DLD1 (cell line): Measurements from ENCODE around the gene TMSB15C.
"Not testable (repeated sequence)": the region's sequence is repeated elsewhere in the genome, so short reads cannot be mapped to it uniquely, and the experiment has no call there.

Experiments
- in situ Hi-C: cut with HindIII; loops from 2 replicates; pipeline ENCODE4 v1.10.0; 2017; ENCODE audit warnings: low sequenced_read_pairs

TMSB15C gene

DNA sequence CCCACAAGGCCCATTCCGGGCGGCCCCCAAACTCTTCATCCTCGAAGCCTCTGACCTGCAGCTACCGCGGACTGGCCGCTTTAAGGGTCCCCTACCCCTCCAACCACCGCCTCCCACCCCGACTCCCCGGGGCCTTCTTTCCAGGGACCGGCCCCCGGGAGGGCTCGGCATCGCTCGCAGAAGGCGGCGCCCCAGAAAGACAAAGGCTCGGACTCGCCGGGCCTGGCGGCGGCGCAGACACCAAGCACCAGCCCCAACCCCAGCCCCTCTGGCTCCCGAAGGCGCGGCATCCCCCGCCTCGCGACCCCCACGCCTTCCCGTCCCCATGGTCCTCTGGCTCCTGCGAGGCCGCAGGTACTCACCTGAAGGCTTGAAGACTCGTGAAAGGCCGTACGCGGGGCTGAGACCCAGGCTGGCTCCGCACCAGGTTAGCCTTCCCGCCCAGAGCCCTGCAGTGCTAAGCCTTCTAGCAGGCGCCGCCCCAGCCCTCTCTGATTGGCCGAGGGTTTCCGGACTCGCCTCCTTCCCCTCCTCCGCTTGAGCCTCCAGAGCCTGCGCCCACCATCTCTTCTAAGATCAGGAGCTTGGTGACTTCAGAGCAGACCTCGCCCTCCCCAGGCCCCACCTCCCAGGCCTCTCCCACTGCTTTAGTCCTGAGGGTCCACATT, at the start of gene TMSB15C:
TMSB15C (minus strand) TSS at position 459 of the 668 bp plus-strand sequence.
- in situ Hi-C loops = not testable (repeated sequence)

DNA sequence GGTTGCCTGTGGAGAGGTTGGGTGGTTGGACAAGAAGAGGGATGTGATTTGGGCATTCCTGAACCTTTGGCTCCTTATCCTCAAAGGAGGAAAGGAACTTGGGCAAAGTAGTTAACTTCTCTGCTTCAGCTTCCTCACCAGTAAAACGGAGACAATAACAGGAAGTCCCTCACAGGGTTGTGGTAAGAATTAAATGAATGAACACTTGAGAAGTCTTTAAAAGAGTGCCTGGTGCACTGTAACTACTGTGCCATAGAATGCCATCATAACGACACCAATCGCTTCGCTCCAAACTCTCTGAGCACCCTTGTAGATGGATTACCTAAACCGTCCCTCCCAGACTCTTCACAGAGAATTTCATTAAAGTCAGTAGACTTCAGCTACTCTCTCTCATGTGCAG, 46.8 kb upstream of the TMSB15C start:
- in situ Hi-C loops = no loop called here

DNA sequence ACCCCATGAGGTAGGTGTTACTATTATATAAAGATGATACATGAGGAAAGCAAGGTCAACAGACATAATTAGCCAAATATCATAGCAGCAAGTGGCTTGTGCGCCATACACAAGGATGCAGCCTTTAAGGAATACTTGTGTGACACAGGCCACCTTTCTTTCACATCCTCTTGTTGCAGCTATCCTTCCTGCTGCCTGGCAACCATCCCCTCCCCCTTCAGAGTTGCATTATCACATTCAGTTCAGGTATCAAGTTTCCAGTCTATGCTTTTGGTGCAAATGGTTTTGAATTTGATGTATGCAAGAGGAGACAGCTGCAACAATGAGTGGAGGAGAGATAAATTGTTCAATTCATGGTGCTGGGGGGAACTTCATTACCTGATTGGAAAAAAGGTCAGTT, 42.7 kb upstream of the TMSB15C start:
- in situ Hi-C loops = no loop called here

DNA sequence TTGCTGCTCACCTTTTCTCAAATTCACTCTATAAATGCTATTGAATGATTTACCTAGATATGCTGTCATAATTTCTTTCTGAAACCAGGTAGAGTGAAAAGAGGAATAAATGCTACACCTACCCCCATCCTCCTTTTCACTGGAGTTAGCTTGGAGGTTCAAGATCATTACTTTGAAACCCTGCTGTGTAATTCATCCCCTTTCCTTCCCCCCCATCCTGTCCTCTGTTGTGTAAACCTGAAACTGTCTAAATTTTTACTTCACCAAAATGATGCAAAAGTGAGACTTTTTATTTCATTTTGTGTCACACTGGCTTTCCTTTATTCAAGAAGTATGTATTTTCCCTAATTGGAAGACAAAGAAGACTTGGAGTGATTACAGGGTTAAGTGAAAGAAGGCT, 41.7 kb upstream of the TMSB15C start:
- in situ Hi-C loops = no loop called here

DNA sequence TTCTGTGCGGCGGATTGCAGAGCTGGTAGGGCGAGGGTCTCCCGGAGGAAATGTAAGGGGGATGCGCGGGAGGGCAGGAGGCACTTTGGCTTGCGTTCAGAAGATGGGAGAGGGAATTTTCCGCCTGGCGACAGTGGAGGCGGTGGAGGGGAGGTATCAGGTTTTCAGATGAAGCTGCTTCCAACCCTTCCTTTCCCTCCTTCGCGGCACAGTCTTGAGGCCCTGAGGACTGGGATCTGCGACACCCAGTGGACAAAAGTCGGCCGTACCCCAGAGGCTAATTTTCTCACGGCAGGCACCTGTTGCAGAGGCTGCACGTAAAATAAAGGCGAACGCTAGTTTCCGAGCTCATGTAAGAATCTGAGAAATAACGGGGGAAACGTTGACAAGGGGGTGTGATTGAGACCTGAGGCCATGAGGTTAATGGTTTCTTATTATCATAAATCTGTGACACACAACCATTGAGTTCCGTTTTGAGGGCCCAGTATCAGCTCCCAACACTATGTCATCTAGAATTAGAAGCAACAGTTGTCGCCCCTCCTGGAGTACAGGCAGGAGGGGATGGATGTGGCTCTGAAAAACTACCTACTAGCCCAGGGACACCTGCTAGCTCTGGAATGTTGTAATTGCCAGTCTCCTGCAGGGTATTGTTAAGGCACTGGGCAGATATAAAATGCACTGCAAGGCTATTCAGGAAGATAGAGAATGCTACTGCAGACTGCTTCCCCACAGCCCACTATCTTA, 37.4 kb upstream of the TMSB15C start:
- in situ Hi-C loops = no loop called here

DNA sequence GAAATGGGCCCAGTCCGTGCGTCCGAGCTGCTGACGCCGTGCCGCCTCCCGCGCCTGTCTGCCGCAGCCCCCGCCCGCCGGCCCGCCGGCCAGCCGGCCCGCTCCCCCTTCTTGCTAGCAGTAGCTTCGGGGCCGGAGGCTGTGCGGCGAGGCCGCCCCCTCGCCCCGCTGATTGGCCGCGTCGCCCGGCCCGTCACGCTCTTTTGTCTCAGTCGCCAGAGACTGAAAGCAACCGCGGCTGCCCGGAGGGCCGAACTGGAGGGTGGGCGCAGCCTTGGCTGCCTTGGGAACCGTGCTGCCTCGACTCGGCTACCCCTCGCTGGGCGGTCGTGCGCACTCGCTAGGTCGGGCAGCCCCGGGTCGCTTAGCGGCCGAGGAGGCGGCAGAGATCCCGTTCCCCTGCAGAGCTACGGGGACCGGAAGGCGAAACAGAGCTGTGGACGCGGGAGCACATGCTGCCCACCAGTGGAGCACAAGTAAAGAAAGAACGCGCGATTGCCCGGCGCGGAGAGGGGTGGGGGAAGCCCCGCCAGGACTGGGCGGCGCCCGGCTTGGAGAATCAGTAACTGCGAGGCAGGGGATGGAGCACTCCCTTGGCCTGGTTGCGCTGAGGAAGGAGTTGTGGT, 36.4 kb upstream of the TMSB15C start, which contains the start of gene ZCCHC18:
ZCCHC18 (plus strand) TSS at position 198 of the 626 bp plus-strand sequence. CDS start 1,589 bp downstream, outside the sequence.
- in situ Hi-C loops = no loop called here

DNA sequence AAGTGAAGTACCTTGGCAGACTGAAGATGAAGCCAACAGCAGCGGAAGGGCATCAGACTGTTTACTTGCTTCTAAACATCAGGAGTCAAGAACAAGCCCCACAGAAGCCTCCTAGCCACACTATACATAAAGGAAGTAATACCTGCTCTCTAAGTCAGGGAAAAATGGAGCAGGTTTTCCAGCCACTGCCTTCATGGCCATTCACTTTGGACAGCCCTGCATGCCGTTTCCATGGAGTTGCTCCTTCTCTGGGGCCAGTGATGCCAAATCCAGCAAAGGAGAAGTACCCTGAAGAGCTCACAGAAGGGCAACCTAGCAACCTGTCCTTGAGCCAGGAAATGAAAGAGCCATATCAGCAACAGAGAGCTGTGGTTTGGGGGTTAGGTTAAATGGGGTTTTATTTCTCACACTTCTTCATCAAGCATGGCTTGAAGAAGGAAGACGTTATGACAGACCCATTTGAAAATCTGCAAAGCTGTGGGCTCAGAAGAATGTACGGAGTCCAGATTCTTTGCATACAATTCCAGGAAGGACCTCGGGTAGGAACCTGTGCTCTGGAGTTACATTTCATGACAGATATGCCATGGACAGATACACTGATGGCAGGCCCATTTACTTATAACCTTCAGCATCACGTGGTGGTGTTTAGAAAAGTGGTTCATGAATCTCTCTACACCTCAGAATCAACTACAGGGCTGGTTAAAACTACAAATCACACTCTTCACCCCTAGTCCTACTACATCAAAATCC, 34.6 kb upstream of the TMSB15C start:
- in situ Hi-C loops = not testable (repeated sequence)

DNA sequence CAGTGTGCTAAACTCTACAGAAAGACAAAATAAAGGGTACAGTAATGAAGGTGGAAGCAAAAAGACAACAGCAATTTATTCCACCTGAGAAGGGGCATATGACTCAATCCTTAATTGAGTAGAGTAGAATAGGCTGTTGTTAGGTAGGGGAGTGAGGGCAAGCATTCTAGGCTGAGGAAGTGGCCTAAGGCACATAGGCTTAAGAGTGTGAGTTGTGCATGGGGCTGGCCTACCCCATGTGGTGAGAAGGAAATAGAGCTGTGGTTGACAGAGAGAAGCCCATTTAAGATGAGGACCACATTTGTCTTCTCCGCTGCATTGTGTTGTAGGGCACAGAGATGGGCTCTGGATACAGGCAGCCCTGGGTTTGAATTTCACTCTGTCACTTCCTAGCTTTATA, 32.9 kb upstream of the TMSB15C start:
- in situ Hi-C loops = no loop called here

DNA sequence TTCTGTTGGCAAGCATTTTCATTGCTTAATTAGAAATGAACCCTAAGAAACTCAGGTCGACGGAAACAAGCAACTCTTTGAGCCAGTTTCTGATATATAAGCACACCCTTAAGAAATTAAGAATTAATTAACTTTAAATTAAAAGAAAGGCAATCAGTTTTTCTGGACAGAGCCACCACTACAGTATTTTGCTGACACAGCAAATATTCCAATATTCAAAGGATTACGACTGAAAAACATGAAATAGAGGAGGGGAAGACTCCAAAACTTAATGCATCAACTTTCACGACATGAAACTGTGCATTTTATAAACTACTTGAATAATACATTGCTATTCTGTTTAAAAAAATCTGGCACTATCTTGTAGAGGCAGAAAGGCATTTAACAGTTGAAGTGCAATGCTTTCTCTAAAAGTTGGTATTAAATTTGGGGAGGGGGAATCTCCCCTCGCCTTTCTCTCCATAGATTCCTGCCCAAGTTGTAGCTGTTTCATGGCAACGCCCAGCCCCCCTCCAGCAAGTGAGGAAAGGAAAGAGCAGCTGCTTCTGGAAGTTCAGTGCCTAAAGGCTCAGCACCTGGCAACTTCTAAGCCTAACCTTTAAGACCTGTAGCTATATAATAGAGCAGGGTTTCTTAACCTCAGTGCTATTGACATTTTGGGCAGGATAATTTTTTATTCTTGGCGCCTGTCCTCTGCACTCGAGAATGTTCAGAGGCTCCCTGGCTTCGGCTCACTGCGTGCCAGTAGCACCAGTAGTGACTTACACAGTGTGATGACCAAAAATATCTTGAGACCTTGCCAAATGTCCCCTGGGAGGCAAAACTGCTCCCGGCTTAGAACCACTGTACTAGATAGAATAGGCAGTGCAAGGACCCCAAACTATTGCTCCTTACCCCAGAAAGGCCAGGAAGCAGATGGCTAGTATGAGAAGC, 29.6 kb upstream of the TMSB15C start:
- in situ Hi-C loops = no loop called here

DNA sequence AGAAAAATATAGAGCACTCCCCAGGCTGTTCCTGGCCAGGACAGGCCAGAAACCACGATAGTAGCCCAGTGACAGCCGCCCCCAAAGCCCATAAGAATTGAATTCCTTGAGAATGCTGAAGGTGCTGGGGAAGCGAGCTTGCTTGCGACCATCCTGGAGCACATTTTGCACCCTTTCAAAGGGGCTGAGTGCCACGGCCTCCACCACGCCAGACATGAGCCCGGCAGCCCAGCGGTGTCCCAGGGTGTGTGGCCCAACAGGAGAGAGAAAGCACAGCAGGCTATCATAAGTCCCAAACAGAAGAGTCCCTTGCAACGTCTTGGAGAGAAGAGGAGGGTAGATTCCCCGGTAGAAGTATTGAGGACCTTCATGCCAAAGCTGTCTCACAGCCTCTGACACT, 28.6 kb upstream of the TMSB15C start:
- in situ Hi-C loops = no loop called here

DNA sequence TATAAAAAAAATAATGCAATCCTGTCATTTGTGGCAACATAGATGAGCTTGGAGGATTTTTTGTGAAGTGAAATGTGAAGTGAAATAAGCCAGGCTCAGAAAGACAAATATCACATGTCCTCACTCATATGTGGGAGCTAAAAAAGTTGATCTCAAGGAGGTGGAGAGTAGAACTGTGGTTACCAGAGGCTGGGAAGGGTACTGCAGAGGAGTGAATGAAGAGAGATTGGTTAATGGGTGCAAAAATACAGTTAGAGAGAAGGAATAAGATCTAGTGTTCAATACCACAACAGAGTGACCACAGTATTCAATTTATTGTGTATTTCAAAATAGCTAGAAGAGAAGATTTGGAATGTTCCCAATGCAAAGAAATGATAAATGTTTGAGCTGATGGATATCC, 22.9 kb upstream of the TMSB15C start:
- in situ Hi-C loops = no loop called here

DNA sequence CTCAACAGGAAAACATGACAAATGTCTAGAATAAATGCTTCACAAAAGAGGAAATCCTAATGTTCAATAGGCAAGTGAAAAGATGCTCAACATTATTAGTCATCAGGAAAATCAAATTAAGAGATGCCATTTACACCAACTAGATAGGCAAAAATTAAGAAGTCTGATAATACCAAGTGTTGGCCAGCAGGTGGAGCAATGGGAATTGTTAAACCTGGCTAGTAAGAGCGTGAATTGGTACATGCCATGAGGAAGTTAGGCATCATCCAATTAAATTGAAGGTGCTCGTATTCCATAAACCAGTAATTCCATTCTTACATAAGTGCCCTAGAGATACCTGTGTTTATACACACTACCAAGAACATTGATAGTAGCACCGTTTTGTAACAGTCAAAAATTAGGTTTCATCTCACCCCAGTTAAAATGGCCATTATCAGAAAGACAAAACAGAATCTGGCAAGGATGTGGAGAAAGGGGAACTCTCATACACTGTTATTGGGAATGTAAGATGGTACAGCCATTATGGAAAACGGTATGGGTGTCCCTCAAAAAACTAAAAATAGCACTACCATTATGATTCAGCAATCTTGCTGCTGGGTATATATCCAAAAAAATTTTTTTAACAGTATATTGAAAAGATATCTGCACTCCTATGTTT, 22.2 kb upstream of the TMSB15C start:
- in situ Hi-C loops = no loop called here

DNA sequence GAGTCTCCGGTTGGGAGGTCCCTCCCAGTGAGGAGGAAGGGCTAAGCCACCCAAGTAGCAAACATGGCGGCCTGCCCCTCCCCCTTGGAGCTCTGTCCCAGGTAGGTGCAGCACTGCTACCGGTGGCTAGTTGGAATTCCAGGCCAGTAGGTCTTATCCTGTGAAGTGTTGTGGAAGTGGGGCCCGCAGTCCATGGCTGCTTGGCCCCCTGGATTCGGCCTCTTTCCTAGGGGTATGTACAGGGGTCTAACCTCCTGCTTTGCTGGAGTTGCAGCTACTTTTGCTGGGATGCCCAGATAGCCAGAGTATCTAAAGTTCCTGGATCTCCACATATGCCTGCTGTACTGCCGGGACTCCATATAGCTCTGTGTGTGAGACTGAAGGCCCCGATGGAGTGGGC, 9.9 kb upstream of the TMSB15C start:
- in situ Hi-C loops = no loop called here

DNA sequence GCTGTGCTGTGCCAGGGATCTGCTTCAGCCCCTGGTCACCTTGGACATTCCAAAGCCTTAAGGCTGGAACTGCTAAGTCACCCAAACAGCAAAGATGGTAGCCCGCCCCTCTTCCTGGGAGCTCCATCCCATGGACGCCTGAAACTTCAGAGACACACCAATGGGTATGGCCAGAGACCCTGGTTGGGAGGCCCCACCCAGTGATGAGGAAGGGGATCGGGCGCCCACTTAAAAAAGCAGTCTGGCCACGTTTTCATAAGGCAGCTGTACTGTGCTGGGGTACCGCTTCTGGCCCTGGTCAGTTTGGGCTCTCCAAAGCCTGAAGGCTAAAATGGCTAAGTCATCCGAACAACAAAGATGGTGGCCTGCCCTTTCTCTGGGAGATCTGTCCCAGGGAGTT, 9.4 kb upstream of the TMSB15C start:
- in situ Hi-C loops = no loop called here

DNA sequence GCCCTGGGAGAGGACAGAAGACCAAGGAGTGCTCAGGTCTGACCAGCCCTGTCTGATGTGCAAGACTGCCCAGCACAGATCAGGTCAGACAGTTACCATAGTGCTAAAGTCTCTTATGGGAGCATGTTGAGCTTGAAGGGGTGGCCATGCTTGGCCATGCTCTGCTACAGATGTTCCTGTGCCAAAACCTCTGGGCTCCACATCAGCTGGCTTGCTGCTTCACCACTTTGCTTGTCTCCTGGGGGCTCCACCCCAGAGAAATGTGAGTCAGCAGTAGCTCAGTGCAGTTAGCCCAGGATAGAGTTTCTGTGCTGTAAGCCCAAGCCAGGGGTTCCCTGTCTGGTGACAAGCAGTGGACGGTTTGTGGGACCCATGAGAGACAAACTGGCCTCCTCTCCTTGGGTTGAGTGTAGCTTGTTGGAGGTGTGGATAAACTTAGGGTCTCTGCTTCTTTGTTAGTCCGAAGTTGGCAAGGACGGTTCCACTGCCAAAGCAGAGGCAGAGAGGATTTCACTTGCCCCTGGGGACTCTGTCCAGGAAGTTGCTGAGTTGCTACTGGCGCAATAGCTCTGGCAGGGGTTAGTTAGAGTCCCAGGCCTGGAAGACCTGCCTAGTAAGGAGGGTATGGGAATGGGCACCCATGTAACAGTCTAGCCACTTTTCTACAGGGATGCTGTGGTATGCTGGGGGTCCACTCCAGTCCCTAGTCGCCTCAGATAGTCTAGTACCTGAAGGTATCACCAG, 8.7 kb upstream of the TMSB15C start:
- in situ Hi-C loops = no loop called here

DNA sequence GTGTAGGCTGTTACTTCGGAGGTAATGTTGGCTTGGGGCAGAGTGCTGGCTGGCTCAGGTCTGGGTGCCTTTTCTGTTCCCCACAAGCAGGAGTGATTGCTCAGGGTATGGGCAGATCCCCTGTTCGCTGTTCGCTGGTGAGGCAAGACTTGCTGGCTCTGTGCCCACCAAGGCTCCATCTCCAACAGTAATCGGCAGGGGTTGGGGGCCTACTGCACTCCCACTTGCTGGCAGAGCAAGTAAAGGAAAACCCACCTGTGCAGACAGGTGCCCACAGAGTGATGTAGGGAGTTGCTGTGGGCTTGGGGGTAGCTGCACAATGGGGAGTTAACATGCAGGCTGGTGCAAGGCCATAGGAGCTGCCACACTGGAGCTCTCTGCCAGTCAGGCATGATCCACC, 8.0 kb upstream of the TMSB15C start:
- in situ Hi-C loops = no loop called here

DNA sequence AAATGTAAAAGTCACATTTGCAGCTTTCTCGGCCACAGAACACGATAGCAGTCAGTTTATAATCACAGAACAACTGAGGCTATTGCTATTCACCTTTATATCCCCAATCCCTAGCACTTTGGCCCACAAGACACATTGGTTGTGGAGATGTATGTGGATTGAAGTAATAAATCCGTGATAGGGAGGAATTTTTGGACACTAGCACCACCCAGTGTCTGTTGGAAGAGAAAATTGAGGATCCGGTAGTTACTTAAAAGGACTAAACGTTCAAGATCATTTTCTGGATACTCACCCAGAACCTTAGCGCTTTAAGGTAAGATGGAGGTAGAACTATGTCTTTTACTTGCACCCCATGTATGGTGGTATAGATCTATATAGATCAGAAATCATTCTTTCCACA, 1.8 kb upstream of the TMSB15C start:
- in situ Hi-C loops = not testable (repeated sequence)

DNA sequence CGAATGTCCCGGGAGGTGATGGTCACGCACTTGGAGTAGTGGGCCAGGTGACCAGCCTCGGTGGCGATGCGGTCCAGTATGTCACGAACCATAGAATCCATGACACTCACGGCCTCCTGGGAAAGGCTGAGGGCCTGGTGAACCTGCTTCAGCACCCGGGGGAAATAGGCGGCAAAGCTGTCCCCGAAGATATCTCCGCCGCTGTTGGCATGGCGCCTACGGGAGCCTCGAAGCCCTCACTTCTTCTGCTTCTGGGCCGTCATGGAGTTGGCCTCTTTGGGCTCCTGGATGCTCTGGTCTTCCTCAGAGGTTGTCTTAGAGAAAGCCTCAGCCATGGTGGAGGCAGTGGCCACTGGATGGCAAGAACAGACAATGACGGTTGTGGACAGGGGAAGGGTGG, 13.4 kb downstream of the TMSB15C start:
- in situ Hi-C loops = not testable (repeated sequence)

DNA sequence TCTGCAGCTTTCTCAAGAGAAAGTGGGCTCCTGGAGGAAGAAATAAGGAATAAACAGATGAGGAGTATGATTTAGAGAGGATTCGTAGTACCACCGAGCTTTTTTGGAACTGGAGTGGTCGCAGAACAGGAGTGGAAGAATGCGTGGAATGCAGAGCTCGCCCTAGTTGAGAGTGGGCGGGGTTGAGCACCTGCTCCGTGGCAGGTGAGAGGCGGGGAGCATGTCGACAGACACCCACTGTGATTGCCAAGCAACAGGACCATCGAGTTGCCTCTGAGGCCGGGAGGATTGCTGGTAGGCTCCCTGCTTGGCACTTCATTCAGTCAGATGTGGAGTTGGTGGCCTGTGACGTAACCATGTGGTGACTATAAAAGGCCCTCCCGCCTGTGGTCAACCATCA, 21.1 kb downstream of the TMSB15C start:
- in situ Hi-C loops = not testable (repeated sequence)
